ENCODE data around the gene CD74. TPM values are rescaled to one million over a fixed set of nuclear protein-coding genes. Genes with fewer than 3 reads are reported as not detected.

Gene CD74
- total and polyA plus RNA-seq, 12 donors, result 120 to 2,270 (median 299) TPM

DNA sequence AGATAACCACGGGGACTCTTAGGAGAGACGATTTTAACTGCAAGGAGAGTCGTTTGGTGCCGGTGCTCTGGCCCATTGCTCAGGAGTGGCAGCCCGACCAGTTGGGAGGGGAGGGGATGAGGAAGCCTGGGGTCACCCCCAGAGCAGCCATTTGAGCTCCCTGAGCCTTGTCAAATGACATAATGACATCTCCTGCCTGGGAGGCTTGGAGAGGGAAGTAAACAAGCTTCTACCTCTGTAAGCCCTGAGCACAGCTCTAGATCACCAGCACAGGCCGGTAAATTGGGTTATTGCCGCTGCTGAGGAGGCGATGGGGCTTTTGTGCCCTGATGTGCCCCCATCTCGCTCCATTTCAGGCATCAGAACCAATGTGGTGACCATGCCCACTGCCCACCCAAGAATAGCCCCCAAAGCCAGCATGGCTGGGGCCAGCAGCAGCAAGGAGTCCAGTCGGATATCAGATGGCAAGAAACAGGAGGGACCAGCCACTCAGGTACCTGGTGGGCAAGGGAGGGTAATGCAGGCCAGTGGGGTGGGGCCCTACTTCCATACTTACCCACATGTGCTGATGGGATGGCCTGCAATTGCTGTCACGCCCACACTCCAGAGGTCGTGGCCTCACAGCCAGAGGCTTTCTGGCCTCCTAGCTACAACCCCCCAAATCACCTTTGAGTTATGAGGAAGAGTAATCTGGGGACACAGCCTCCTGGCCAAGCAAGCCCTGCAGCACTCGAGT, 23.0 kb downstream of the CD74 start:
- intact Hi-C loops (cut with DNase I), result no loop called here
- no peak overlapping the region for H3K4me3 ChIP-seq
- 85% methylated on average over 13 of the region's 13 CpGs for WGBS, 2 donors
- no peaks in the 10 kb centered on the region for H3K9me3 ChIP-seq
- no peak for DNase-seq
- no peaks in the 10 kb centered on the region for H3K4me1 ChIP-seq
- H3K27me3 ChIP-seq, result no peaks in the 10 kb centered on the region
- peaks cover 0 to 100% (median 52%) of the 10 kb centered on the region in 9 donors for H3K36me3 ChIP-seq
- TF ChIP-seq, protein P1, sequence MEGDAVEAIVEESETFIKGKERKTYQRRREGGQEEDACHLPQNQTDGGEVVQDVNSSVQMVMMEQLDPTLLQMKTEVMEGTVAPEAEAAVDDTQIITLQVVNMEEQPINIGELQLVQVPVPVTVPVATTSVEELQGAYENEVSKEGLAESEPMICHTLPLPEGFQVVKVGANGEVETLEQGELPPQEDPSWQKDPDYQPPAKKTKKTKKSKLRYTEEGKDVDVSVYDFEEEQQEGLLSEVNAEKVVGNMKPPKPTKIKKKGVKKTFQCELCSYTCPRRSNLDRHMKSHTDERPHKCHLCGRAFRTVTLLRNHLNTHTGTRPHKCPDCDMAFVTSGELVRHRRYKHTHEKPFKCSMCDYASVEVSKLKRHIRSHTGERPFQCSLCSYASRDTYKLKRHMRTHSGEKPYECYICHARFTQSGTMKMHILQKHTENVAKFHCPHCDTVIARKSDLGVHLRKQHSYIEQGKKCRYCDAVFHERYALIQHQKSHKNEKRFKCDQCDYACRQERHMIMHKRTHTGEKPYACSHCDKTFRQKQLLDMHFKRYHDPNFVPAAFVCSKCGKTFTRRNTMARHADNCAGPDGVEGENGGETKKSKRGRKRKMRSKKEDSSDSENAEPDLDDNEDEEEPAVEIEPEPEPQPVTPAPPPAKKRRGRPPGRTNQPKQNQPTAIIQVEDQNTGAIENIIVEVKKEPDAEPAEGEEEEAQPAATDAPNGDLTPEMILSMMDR (IDR thresholded peaks at IDR 0.05), result no peak
- no peak for ATAC-seq
- H3K27ac ChIP-seq, result no peak overlapping the region

DNA sequence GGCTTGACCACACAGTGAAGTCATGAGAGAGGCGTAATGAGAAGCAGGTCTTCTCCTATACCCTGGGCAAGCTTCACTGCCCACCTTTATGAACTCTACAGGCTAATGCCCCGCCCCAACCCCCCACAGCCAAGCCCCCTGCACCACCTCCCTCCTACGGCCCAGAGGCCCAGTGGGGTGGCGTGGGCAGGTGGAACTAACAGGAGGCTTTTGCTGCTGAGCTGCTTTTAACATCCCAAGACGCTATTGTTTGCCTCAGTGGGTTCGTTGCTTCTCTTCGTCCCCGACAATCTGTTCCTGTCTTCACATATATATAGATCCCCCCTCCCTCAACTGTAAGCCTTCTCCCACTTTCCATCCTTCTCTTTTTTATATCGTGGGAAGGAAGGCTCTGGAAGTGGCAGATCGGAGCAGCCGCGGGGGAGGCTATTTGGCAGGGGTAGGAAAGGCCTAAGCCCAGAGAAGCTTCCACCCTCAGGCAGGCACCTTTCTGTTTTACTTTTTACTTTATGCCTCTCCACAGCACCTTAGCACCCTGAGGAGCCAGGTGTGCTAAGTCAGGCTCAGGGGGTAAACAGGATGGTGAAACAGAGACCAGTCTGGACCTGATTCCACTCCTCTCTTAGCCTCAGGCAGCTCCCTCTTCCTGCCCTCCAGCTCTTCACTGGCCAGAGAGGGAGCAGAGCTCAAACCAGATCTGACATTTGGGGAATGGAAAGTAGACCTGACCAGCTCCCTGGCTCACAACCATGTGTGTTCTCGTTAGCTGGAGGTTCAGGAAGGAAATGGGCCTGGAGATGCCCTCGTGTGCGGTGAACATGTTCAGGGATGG, 26.5 kb downstream of the CD74 start:
- Histone ChIP-seq H3K36me3 (peaks cover 0 to 100% (median 55%) of the 10 kb centered on the region in 9 donors), H3K27ac (no peak overlapping the region), H3K4me3 (no peak overlapping the region), H3K27me3 (no peaks in the 10 kb centered on the region), H3K4me1 (no peaks in the 10 kb centered on the region), H3K9me3 (no peaks in the 10 kb centered on the region)
- ATAC-seq, result no peak
- DNase-seq, result no peak
- TF ChIP-seq, protein P1 (IDR thresholded peaks at IDR 0.05), result no peak
- intact Hi-C loops (cut with DNase I), result no loop called here
- WGBS, 2 donors, result 87 to 88% methylated on average over 15 of the region's 15 CpGs

DNA sequence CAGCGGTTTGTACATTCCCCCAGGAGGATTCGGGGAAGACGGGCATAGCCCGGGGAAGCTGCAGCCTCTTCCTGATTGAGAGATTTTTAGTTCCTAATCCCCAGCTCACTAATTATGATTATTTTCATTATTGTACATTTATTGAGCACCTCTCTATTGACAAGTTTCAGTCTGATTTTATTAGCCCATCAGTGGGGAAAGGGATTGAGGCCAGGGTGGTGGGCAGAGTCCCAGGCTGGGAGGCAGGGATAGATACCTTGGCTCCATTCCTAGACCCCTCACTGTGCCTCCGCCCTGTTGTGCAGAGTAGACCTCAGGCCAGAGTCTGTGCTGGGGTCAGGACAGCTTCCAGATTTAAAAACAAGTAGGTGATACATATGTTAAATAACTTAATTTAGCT, 28.0 kb downstream of the CD74 start:
- ATAC-seq (no peak), DNase-seq (no peak)
- no peaks in the 10 kb centered on the region for H3K27me3 ChIP-seq
- TF ChIP-seq, protein P1 (IDR thresholded peaks at IDR 0.05), result no peak
- WGBS, 2 donors, result 90 to 92% methylated on average over 5 of the region's 5 CpGs
- no peaks in the 10 kb centered on the region for H3K9me3 ChIP-seq
- H3K27ac ChIP-seq, result no peak overlapping the region
- no peaks in the 10 kb centered on the region for H3K4me1 ChIP-seq
- H3K4me3 ChIP-seq, result no peak overlapping the region
- intact Hi-C loops (cut with DNase I), result no loop called here
- peaks cover 0 to 100% (median 66%) of the 10 kb centered on the region in 9 donors for H3K36me3 ChIP-seq

DNA sequence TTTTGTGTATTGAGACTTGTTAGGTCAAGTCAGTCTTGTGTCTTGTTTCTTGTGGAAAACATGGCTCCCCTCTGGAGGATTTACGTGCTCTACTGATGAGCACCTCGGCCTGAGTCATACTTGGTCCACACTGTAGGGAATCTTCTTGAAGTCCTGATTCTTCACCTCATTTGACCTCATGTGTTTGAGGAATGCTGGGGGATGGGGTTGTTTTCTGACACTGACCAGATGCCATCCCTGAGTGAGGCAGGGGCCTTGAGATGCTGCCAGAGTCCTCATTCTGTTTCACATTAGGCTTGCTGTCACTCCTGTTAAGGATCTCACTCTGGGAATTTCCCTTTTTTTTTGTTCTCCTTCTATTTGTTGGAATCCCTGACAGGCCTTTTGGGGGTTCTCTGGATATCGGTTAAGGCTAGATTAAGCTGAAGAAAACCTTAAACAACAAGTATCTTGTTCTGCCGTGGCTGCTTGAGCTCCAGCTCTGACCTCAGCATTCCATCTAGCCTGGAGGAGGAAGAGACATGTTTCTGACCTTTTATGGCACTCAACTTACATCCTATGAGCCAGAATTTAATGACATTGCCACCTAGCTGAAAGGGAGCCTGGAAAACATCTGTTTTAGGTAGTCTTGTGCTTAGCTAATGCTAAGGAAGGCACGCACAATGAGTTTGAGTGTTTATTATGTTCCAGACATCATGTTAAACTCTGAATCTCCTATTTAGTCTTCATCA, 34.6 kb downstream of the CD74 start:
- Histone ChIP-seq H3K9me3 (no peaks in the 10 kb centered on the region), H3K4me3 (no peak overlapping the region), H3K4me1 (no peaks in the 10 kb centered on the region), H3K27me3 (no peaks in the 10 kb centered on the region), H3K27ac (no peak overlapping the region), H3K36me3 (peaks cover 0 to 100% (median 89%) of the 10 kb centered on the region in 9 donors)
- no peak for DNase-seq
- intact Hi-C loops (cut with DNase I), result no loop called here
- TF ChIP-seq, protein P1 (IDR thresholded peaks at IDR 0.05), result no peak
- no peak for ATAC-seq
- WGBS, 2 donors, result 73 to 74% methylated on average over 5 of the region's 5 CpGs
